Keratinocyte (primary cell): ENCODE results near the gene DNHD1. TPM values are rescaled to one million over a fixed set of nuclear protein-coding genes. Genes with fewer than 3 reads are reported as not detected.

Source experiments
- DNase-seq: peaks from one replicate; pipeline ENCODE4 v3.0.0-alpha.2; 2011; ENCODE audit warnings: low read depth, missing footprints, low spot score
- FAIRE-seq: peaks from 2 replicates; lab custom pipeline; 2011; peaks lifted over from hg19 to GRCh38; lab: Jason Lieb, UNC
- H2AFZ ChIP-seq: 2 replicates; pipeline ENCODE4 v1.6.0; 2012; ENCODE audit warnings: low read length, control low read depth, inconsistent platforms; ENCODE audit not compliant: control insufficient read depth
- H3K27ac ChIP-seq: 2 replicates; pipeline ENCODE4 v1.5.1; 2011; ENCODE audit warnings: low read length; ENCODE audit not compliant: control insufficient read depth, insufficient read depth
- H3K27me3 ChIP-seq: 3 replicates; pipeline ENCODE4 v1.6.0; 2011; ENCODE audit warnings: low read length; ENCODE audit not compliant: control insufficient read depth, insufficient read depth; ENCODE audit errors: extremely low read depth
- H3K36me3 ChIP-seq, 2 experiments: 2 replicates in 1 of 2; 3 replicates in 1 of 2; pipeline ENCODE4 v1.5.1; 2011; ENCODE audit warnings: low read length in 2 of 2, mild to moderate bottlenecking in 1 of 2; ENCODE audit not compliant: control insufficient read depth in 2 of 2, insufficient read depth in 2 of 2; ENCODE audit errors: extremely low read depth in 1 of 2
- H3K4me1 ChIP-seq: 3 replicates; pipeline ENCODE4 v1.5.1; 2011; ENCODE audit warnings: low read length; ENCODE audit not compliant: control insufficient read depth, insufficient read depth; ENCODE audit errors: extremely low read depth
- H3K4me2 ChIP-seq: 3 replicates; pipeline ENCODE4 v1.6.0; 2011; ENCODE audit warnings: low read depth, low read length; ENCODE audit not compliant: control insufficient read depth, insufficient read depth; ENCODE audit errors: extremely low read depth
- H3K4me3 ChIP-seq, 3 experiments: fragments of 200-600 bp in 1 of 3; sonication (generic) in 1 of 3; 2 replicates in 2 of 3; 3 replicates in 1 of 3; pipeline ENCODE4 v1.5.1; 2011 to 2016; ENCODE audit warnings: low read length in 3 of 3, mild to moderate bottlenecking in 3 of 3, control low read depth in 2 of 3, inconsistent platforms in 1 of 3, low read depth in 1 of 3, mixed read lengths in 1 of 3, mixed run types in 1 of 3, moderate library complexity in 1 of 3; ENCODE audit not compliant: control insufficient read depth in 2 of 3, insufficient read depth in 2 of 3; ENCODE audit errors: extremely low read depth in 1 of 3
- H3K79me2 ChIP-seq: 2 replicates; pipeline ENCODE4 v1.6.0; 2012; ENCODE audit warnings: low read length; ENCODE audit not compliant: control insufficient read depth, insufficient read depth
- H3K9ac ChIP-seq: 3 replicates; pipeline ENCODE4 v1.6.0; 2011; ENCODE audit warnings: low read length; ENCODE audit not compliant: control insufficient read depth, insufficient read depth; ENCODE audit errors: extremely low read depth
- H3K9me1 ChIP-seq: 3 replicates; pipeline ENCODE4 v1.6.0; 2011; ENCODE audit warnings: low read length; ENCODE audit not compliant: control insufficient read depth, insufficient read depth; ENCODE audit errors: extremely low read depth
- H3K9me3 ChIP-seq: 2 replicates; pipeline ENCODE4 v1.5.1; 2012; ENCODE audit warnings: low read depth, low read length; ENCODE audit not compliant: control insufficient read depth
- H4K20me1 ChIP-seq: 3 replicates; pipeline ENCODE4 v1.6.0; 2011; ENCODE audit warnings: low read length; ENCODE audit not compliant: control insufficient read depth, insufficient read depth; ENCODE audit errors: extremely low read depth
- CTCF ChIP-seq, 3 experiments: IDR thresholded peaks in 1 of 3; conservative IDR thresholded peaks in 1 of 3; optimal IDR thresholded peaks in 1 of 3; 2 replicates in 2 of 3; 3 replicates in 1 of 3; pipeline versions ENCODE3 to v1.5.1; 2011; ENCODE audit warnings: low read length in 3 of 3, mild to moderate bottlenecking in 3 of 3, moderate library complexity in 2 of 3, control low read depth in 1 of 3, inconsistent platforms in 1 of 3; ENCODE audit not compliant: insufficient read depth in 2 of 3; ENCODE audit errors: extremely low read depth in 1 of 3
- EZH2 ChIP-seq: IDR thresholded peaks from one replicate; pipeline ENCODE4 v1.6.1; 2012; ENCODE audit warnings: inconsistent platforms, mild to moderate bottlenecking, low read length, moderate library complexity
- dilution Hi-C: fragments of 300-500 bp; cut with MboI; formaldehyde crosslinking; loops from one replicate; pipeline ENCODE4 v1.7.0; 2020; ENCODE audit warnings: low sequenced_read_pairs; ENCODE audit not compliant: extremely low pct_ligation_motif_present
- polyA plus RNA-seq, 5 experiments: library from polyadenylated mRNA; depleted of rRNA in 3 of 5; stranded (reverse) in 3 of 5; stranded (forward) in 1 of 5; unstranded in 1 of 5; fragments of >200 nt; gene quantifications; 1 replicate in 1 of 5; 2 replicates in 3 of 5; 3 replicates in 1 of 5; pipeline versions ENCODE4 v1.2.1 to v1.2.3, GENCODE V29; 2011 to 2012; ENCODE audit warnings: missing spikeins in 2 of 5, low read depth in 1 of 5, low replicate concordance in 1 of 5

DNHD1 gene
- polyA plus RNA-seq, 1 donor (not counting 4 experiments of a cell fraction or from before 2014, with no cell fraction given), result 2.9 TPM

- FAIRE-seq (no peak), DNase-seq (no peak)
- no peaks in the 10 kb centered on the region for H3K27me3 ChIP-seq
- no peak overlapping the region for H2AFZ ChIP-seq
- no peaks in the 10 kb centered on the region for H3K9me1 ChIP-seq
- H3K4me1 ChIP-seq, result peaks cover 5% of the 10 kb centered on the region
- H3K4me3 ChIP-seq, result no peak overlapping the region
- dilution Hi-C loops, result no loop called here
- no peak overlapping the region for H3K9ac ChIP-seq
- H3K9me3 ChIP-seq, result no peaks in the 10 kb centered on the region
- no peak overlapping the region for H3K4me2 ChIP-seq
- H3K79me2 ChIP-seq, result no peaks in the 10 kb centered on the region
- no peak overlapping the region for H3K27ac ChIP-seq
- TF ChIP-seq EZH2, result no peak
- no peak for TF ChIP-seq CTCF (optimal IDR thresholded peaks at IDR 0.05 in 1 of 3, IDR thresholded peaks at IDR 0.05 in 1 of 3, conservative IDR thresholded peaks at IDR 0.05 in 1 of 3; ENCODE audit: extremely low read depth in 1 of 3, insufficient read depth in 2 of 3, low read length in 3 of 3)
- peaks cover 0 to 1% of the 10 kb centered on the region in 2 experiments for H3K36me3 ChIP-seq
- H4K20me1 ChIP-seq, result no peaks in the 10 kb centered on the region
Observed at GRCh38 chr11:6570691-6571427, 73.8 kb downstream of the DNHD1 start.

- Histone ChIP-seq H3K27ac (no peak overlapping the region), H3K36me3 (no peaks in the 10 kb centered on the region), H3K79me2 (no peaks in the 10 kb centered on the region), H3K4me3 (no peak overlapping the region), H2AFZ (no peak overlapping the region), H4K20me1 (no peaks in the 10 kb centered on the region), H3K9ac (no peak overlapping the region), H3K9me3 (no peaks in the 10 kb centered on the region), H3K4me2 (no peak overlapping the region), H3K9me1 (no peaks in the 10 kb centered on the region), H3K4me1 (peaks cover 5% of the 10 kb centered on the region), H3K27me3 (no peaks in the 10 kb centered on the region)
- FAIRE-seq (no peak), DNase-seq (no peak)
- dilution Hi-C loops, result no loop called here
- no peak for TF ChIP-seq EZH2
- TF ChIP-seq CTCF (optimal IDR thresholded peaks at IDR 0.05 in 1 of 3, IDR thresholded peaks at IDR 0.05 in 1 of 3, conservative IDR thresholded peaks at IDR 0.05 in 1 of 3; ENCODE audit: extremely low read depth in 1 of 3, insufficient read depth in 2 of 3, low read length in 3 of 3), result no peak
Observed at GRCh38 chr11:6571434-6572008, 74.4 kb downstream of the DNHD1 start.
